HEK293 (cell line): Measurements from ENCODE around the gene ZNF619.

Experiments
- GLIS1 ChIP-seq: fragments of 450-650 bp; formaldehyde crosslinking; IDR thresholded peaks from 2 replicates; pipeline ENCODE4 v1.5.1; 2016; ENCODE audit warnings: missing biosample characterization, missing genetic modification characterization
- KLF8 ChIP-seq: fragments of 450-650 bp; formaldehyde crosslinking; IDR thresholded peaks from 2 replicates; pipeline ENCODE4 v1.5.1; 2016; ENCODE audit warnings: missing biosample characterization, missing genetic modification characterization
- SP2 ChIP-seq: fragments of 450-650 bp; formaldehyde crosslinking; IDR thresholded peaks from 2 replicates; pipeline ENCODE4 v1.5.1; 2016; ENCODE audit warnings: missing biosample characterization, missing genetic modification characterization
- YY2 ChIP-seq: fragments of 450-650 bp; formaldehyde crosslinking; IDR thresholded peaks from 2 replicates; pipeline ENCODE4 v1.5.1; 2016; ENCODE audit warnings: missing biosample characterization, missing genetic modification characterization
- ZBTB48 ChIP-seq: fragments of 450-650 bp; formaldehyde crosslinking; IDR thresholded peaks from 2 replicates; pipeline ENCODE4 v1.5.1; 2016; ENCODE audit warnings: missing biosample characterization, missing genetic modification characterization
- ZNF133 ChIP-seq: fragments of 450-650 bp; formaldehyde crosslinking; IDR thresholded peaks from 2 replicates; pipeline ENCODE4 v1.5.1; 2016; ENCODE audit warnings: missing biosample characterization, missing genetic modification characterization
- ZNF138 ChIP-seq: fragments of 450-650 bp; formaldehyde crosslinking; IDR thresholded peaks from 2 replicates; pipeline ENCODE4 v1.5.1; 2016; ENCODE audit warnings: missing biosample characterization, missing genetic modification characterization, borderline replicate concordance
- ZNF174 ChIP-seq: fragments of 450-650 bp; formaldehyde crosslinking; IDR thresholded peaks from 2 replicates; pipeline ENCODE4 v1.5.0; 2017; ENCODE audit warnings: missing biosample characterization, mild to moderate bottlenecking, missing genetic modification characterization
- ZNF175 ChIP-seq: fragments of 450-650 bp; formaldehyde crosslinking; IDR thresholded peaks from 2 replicates; pipeline ENCODE4 v1.5.1; 2016; ENCODE audit warnings: missing biosample characterization, missing genetic modification characterization
- ZNF211 ChIP-seq: fragments of 450-650 bp; formaldehyde crosslinking; IDR thresholded peaks from 2 replicates; pipeline ENCODE4 v1.5.1; 2016; ENCODE audit warnings: low read depth, missing biosample characterization, missing genetic modification characterization
- ZNF214 ChIP-seq: fragments of 450-650 bp; formaldehyde crosslinking; IDR thresholded peaks from 2 replicates; pipeline ENCODE4 v1.5.1; 2017; ENCODE audit warnings: missing biosample characterization, mild to moderate bottlenecking, missing genetic modification characterization, borderline replicate concordance
- ZNF223 ChIP-seq: fragments of 450-650 bp; formaldehyde crosslinking; IDR thresholded peaks from 2 replicates; pipeline ENCODE4 v1.5.1; 2016; ENCODE audit warnings: missing biosample characterization, missing genetic modification characterization
- ZNF266 ChIP-seq: fragments of 450-650 bp; formaldehyde crosslinking; IDR thresholded peaks from 2 replicates; pipeline ENCODE4 v1.5.1; 2016; ENCODE audit warnings: missing biosample characterization, missing genetic modification characterization, low read depth
- ZNF391 ChIP-seq: fragments of 450-650 bp; formaldehyde crosslinking; IDR thresholded peaks from 2 replicates; pipeline ENCODE4 v1.5.1; 2016; ENCODE audit warnings: low read depth, missing biosample characterization, missing genetic modification characterization, borderline replicate concordance
- ZNF48 ChIP-seq: fragments of 450-650 bp; formaldehyde crosslinking; IDR thresholded peaks from 2 replicates; pipeline ENCODE4 v1.5.1; 2016; ENCODE audit warnings: missing biosample characterization, missing genetic modification characterization
- ZNF555 ChIP-seq: fragments of 450-650 bp; formaldehyde crosslinking; conservative IDR thresholded peaks from 2 replicates; pipeline ENCODE4 v1.5.1; 2017; ENCODE audit warnings: missing biosample characterization, mild to moderate bottlenecking, missing genetic modification characterization, inconsistent platforms
- ZNF558 ChIP-seq: fragments of 450-650 bp; formaldehyde crosslinking; IDR thresholded peaks from 2 replicates; pipeline ENCODE4 v1.5.1; 2016; ENCODE audit warnings: missing biosample characterization, missing genetic modification characterization
- ZNF610 ChIP-seq: fragments of 450-650 bp; formaldehyde crosslinking; IDR thresholded peaks from 2 replicates; pipeline ENCODE4 v1.5.1; 2016; ENCODE audit warnings: missing biosample characterization, missing genetic modification characterization, borderline replicate concordance
- ZNF777 ChIP-seq: fragments of 450-650 bp; formaldehyde crosslinking; IDR thresholded peaks from 2 replicates; pipeline ENCODE4 v1.5.1; 2017; ENCODE audit warnings: missing biosample characterization, missing genetic modification characterization, borderline replicate concordance
- ZNF843 ChIP-seq: fragments of 450-650 bp; formaldehyde crosslinking; IDR thresholded peaks from 2 replicates; pipeline ENCODE4 v1.5.1; 2016; ENCODE audit warnings: missing biosample characterization, missing genetic modification characterization
- TF ChIP-seq, protein P1 (sequence below): fragments of 450-650 bp; formaldehyde crosslinking; IDR thresholded peaks from 2 replicates; pipeline ENCODE4 v1.5.1; 2016; ENCODE audit warnings: missing biosample characterization, missing genetic modification characterization
- TF ChIP-seq, protein P2 (sequence below): fragments of 450-650 bp; formaldehyde crosslinking; IDR thresholded peaks from 2 replicates; pipeline ENCODE4 v1.5.1; 2016; ENCODE audit warnings: missing biosample characterization, missing genetic modification characterization
- TF ChIP-seq, protein P3 (sequence below): fragments of 450-650 bp; formaldehyde crosslinking; IDR thresholded peaks from 2 replicates; pipeline ENCODE4 v1.5.1; 2016; ENCODE audit warnings: missing biosample characterization, missing genetic modification characterization
- TF ChIP-seq, protein P4 (sequence below): fragments of 450-650 bp; formaldehyde crosslinking; IDR thresholded peaks from 2 replicates; pipeline ENCODE4 v1.5.1; 2017; ENCODE audit warnings: missing biosample characterization, missing genetic modification characterization
- TF ChIP-seq, protein P5 (sequence below): fragments of 450-650 bp; formaldehyde crosslinking; IDR thresholded peaks from 2 replicates; pipeline ENCODE4 v1.5.1; 2016; ENCODE audit warnings: missing biosample characterization, missing genetic modification characterization
- TF ChIP-seq, protein P6 (sequence below): fragments of 450-650 bp; formaldehyde crosslinking; IDR thresholded peaks from 2 replicates; pipeline ENCODE4 v1.5.1; 2016; ENCODE audit warnings: missing biosample characterization, missing genetic modification characterization

Gene ZNF619

DNA sequence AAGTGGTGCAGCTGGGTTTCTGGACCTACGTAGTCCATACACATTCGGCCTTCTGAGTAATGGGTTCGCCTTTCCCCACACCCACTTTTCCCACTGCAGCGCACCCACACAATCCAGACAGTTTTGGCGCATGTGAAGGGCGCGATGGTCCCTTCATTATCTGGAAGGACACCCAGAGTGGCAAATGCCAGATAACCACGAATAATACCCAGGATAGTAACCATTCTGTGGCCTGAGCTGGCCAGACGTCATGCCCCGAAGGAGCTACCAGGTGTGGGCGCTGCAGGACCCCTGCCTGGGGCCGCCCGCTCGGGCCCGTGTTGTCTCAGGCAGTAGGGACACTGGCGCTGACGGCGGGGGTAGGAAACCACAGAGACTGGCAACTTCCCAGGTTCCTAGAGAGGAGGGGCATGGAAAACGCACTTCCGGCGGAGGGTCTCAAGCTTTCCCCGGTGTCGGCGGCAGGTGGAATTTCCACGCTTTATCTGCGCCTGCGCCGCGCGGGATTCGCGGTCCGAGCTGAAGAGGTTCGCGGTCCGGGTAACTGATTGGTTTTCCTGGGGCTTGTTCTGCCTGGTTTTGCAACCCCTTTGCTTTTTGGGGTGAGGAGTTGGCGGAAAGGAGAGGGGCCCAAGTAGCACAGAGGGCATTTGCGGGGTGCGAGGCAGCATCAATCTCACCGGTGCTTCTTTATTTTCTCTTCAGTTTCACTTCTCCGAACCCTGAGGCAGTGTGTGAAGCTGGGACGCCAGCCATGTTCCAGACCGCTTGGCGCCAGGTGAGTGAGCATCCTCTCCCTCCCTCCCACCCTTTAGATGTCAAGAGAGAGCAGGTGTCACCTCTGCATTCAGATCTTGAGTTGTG lies 28.9 kb downstream of the ZNF619 start, which contains the start of gene ZNF620 (continued):
- TF ChIP-seq, protein P1, sequence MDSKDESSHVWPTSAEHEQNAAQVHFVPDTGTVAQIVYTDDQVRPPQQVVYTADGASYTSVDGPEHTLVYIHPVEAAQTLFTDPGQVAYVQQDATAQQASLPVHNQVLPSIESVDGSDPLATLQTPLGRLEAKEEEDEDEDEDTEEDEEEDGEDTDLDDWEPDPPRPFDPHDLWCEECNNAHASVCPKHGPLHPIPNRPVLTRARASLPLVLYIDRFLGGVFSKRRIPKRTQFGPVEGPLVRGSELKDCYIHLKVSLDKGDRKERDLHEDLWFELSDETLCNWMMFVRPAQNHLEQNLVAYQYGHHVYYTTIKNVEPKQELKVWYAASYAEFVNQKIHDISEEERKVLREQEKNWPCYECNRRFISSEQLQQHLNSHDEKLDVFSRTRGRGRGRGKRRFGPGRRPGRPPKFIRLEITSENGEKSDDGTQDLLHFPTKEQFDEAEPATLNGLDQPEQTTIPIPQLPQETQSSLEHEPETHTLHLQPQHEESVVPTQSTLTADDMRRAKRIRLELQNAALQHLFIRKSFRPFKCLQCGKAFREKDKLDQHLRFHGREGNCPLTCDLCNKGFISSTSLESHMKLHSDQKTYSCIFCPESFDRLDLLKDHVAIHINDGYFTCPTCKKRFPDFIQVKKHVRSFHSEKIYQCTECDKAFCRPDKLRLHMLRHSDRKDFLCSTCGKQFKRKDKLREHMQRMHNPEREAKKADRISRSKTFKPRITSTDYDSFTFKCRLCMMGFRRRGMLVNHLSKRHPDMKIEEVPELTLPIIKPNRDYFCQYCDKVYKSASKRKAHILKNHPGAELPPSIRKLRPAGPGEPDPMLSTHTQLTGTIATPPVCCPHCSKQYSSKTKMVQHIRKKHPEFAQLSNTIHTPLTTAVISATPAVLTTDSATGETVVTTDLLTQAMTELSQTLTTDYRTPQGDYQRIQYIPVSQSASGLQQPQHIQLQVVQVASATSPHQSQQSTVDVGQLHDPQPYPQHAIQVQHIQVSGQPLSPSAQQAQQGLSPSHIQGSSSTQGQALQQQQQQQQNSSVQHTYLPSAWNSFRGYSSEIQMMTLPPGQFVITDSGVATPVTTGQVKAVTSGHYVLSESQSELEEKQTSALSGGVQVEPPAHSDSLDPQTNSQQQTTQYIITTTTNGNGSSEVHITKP, result peak; percentile 61
- no peak for TF ChIP-seq ZNF174 (tag by site-specific recombination)
- TF ChIP-seq ZBTB48 (tag by site-specific recombination), result no peak; the same call in 1 of the 2 replicates
- TF ChIP-seq ZNF211 (tag by site-specific recombination), result no peak
- TF ChIP-seq SP2 (tag by site-specific recombination), result peak; percentile 65
- TF ChIP-seq KLF8 (tag by site-specific recombination), result no peak
- TF ChIP-seq, protein P2, sequence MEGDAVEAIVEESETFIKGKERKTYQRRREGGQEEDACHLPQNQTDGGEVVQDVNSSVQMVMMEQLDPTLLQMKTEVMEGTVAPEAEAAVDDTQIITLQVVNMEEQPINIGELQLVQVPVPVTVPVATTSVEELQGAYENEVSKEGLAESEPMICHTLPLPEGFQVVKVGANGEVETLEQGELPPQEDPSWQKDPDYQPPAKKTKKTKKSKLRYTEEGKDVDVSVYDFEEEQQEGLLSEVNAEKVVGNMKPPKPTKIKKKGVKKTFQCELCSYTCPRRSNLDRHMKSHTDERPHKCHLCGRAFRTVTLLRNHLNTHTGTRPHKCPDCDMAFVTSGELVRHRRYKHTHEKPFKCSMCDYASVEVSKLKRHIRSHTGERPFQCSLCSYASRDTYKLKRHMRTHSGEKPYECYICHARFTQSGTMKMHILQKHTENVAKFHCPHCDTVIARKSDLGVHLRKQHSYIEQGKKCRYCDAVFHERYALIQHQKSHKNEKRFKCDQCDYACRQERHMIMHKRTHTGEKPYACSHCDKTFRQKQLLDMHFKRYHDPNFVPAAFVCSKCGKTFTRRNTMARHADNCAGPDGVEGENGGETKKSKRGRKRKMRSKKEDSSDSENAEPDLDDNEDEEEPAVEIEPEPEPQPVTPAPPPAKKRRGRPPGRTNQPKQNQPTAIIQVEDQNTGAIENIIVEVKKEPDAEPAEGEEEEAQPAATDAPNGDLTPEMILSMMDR, result peak; percentile 65
- TF ChIP-seq ZNF214 (tag by site-specific recombination), result no peak
- TF ChIP-seq ZNF266 (tag by site-specific recombination), result no peak
- no peak for TF ChIP-seq ZNF138 (tag by site-specific recombination)
- no peak for TF ChIP-seq ZNF610 (tag by site-specific recombination)
- TF ChIP-seq ZNF391, result no peak
- no peak for TF ChIP-seq GLIS1 (tag by site-specific recombination)
- TF ChIP-seq, protein P3, sequence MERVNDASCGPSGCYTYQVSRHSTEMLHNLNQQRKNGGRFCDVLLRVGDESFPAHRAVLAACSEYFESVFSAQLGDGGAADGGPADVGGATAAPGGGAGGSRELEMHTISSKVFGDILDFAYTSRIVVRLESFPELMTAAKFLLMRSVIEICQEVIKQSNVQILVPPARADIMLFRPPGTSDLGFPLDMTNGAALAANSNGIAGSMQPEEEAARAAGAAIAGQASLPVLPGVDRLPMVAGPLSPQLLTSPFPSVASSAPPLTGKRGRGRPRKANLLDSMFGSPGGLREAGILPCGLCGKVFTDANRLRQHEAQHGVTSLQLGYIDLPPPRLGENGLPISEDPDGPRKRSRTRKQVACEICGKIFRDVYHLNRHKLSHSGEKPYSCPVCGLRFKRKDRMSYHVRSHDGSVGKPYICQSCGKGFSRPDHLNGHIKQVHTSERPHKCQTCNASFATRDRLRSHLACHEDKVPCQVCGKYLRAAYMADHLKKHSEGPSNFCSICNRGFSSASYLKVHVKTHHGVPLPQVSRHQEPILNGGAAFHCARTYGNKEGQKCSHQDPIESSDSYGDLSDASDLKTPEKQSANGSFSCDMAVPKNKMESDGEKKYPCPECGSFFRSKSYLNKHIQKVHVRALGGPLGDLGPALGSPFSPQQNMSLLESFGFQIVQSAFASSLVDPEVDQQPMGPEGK, result peak; percentile 40; the same call in 1 of the 2 replicates
- TF ChIP-seq ZNF777 (tag by site-specific recombination), result no peak
- no peak for TF ChIP-seq YY2
- TF ChIP-seq ZNF48 (tag by site-specific recombination), result no peak
- TF ChIP-seq, protein P4, sequence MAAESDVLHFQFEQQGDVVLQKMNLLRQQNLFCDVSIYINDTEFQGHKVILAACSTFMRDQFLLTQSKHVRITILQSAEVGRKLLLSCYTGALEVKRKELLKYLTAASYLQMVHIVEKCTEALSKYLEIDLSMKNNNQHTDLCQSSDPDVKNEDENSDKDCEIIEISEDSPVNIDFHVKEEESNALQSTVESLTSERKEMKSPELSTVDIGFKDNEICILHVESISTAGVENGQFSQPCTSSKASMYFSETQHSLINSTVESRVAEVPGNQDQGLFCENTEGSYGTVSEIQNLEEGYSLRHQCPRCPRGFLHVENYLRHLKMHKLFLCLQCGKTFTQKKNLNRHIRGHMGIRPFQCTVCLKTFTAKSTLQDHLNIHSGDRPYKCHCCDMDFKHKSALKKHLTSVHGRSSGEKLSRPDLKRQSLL (tag by site-specific recombination), result no peak
- TF ChIP-seq ZNF558, result no peak
- TF ChIP-seq, protein P5, sequence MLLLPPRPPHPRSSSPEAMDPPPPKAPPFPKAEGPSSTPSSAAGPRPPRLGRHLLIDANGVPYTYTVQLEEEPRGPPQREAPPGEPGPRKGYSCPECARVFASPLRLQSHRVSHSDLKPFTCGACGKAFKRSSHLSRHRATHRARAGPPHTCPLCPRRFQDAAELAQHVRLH, result no peak
- TF ChIP-seq, protein P6, sequence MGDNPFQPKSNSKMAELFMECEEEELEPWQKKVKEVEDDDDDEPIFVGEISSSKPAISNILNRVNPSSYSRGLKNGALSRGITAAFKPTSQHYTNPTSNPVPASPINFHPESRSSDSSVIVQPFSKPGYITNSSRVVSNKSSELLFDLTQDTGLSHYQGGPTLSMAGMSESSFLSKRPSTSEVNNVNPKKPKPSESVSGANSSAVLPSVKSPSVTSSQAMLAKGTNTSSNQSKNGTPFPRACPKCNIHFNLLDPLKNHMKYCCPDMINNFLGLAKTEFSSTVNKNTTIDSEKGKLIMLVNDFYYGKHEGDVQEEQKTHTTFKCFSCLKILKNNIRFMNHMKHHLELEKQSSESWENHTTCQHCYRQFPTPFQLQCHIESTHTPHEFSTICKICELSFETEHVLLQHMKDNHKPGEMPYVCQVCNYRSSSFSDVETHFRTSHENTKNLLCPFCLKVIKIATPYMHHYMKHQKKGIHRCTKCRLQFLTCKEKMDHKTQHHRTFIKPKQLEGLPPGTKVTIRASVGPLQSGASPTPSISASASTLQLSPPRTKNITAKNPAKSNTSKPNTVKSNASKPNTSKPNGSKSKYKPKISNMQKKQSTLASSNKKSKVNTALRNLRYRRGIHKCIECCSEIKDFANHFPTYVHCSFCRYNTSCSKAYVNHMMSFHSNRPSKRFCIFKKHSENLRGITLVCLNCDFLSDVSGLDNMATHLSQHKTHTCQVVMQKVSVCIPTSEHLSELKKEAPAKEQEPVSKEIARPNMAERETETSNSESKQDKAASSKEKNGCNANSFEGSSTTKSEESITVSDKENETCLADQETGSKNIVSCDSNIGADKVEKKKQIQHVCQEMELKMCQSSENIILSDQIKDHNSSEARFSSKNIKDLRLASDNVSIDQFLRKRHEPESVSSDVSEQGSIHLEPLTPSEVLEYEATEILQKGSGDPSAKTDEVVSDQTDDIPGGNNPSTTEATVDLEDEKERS (tag by site-specific recombination), result no peak
- TF ChIP-seq ZNF223 (tag by site-specific recombination), result no peak
- no peak for TF ChIP-seq ZNF175 (tag by site-specific recombination)
- no peak for TF ChIP-seq ZNF555 (tag by site-specific recombination)
- TF ChIP-seq ZNF843 (tag by site-specific recombination), result no peak
- TF ChIP-seq ZNF133, result no peak
